H1 (cell line): ENCODE measurements around the gene SOX1. TPM values are rescaled to one million over a fixed set of nuclear protein-coding genes. Genes with fewer than 3 reads are reported as not detected.

Experiments used
- CTCF ChIA-PET: fragments of 300-600 bp; sonication (Branson Sonifier 250); formaldehyde crosslinking; loops from one replicate; lab custom pipeline; 2021; ENCODE audit not compliant: partially characterized antibody; lab: Charles Lee
- POLR2A ChIA-PET: fragments of 300-600 bp; sonication (Branson Sonifier 250); formaldehyde crosslinking; loops from one replicate; lab custom pipeline; 2021; ENCODE audit warnings: inconsistent platforms; ENCODE audit not compliant: partially characterized antibody; lab: Charles Lee
- DNase-seq, 2 experiments: peaks; one replicate each; pipeline versions ENCODE4 v3.0.0 to v3.0.0-alpha.2; 2010 to 2022; ENCODE audit warnings: low spot score in 2 of 2, low read depth in 1 of 2, mixed read lengths in 1 of 2
- FAIRE-seq: peaks from 2 replicates; lab custom pipeline; 2011; peaks lifted over from hg19 to GRCh38; lab: Jason Lieb, UNC
- H2AFZ ChIP-seq: 2 replicates; pipeline ENCODE4 v1.8.1; 2012; ENCODE audit warnings: low read length, inconsistent platforms
- H2AK5ac ChIP-seq: 2 replicates; pipeline ENCODE4 v1.6.1; 2013; ENCODE audit warnings: low read depth, low read length
- H2BK120ac ChIP-seq: replicated peaks from 2 replicates; pipeline ENCODE3; 2013; ENCODE audit warnings: low read depth, low read length, inconsistent platforms
- H2BK12ac ChIP-seq: 2 replicates; pipeline ENCODE4 v1.6.1; 2013; ENCODE audit warnings: low read depth, low read length
- H2BK15ac ChIP-seq: 2 replicates; pipeline ENCODE4 v1.6.1; 2013; ENCODE audit warnings: low read length
- H2BK20ac ChIP-seq: 2 replicates; pipeline ENCODE4 v1.6.1; 2013; ENCODE audit warnings: low read length
- H2BK5ac ChIP-seq: 2 replicates; pipeline ENCODE4 v1.6.1; 2013; ENCODE audit warnings: low read depth, low read length
- H3K14ac ChIP-seq: 2 replicates; pipeline ENCODE4 v1.6.1; 2013; ENCODE audit warnings: inconsistent platforms; ENCODE audit not compliant: insufficient read length
- H3K18ac ChIP-seq: 2 replicates; pipeline ENCODE4 v1.6.1; 2013; ENCODE audit warnings: low read length; ENCODE audit errors: extremely low read depth
- H3K23ac ChIP-seq: 2 replicates; pipeline ENCODE4 v1.6.1; 2013; ENCODE audit warnings: inconsistent platforms; ENCODE audit not compliant: insufficient read length
- H3K23me2 ChIP-seq: 2 replicates; pipeline ENCODE4 v1.6.1; 2013; ENCODE audit warnings: low read depth, low read length
- H3K27ac ChIP-seq: 2 replicates; pipeline ENCODE4 v1.6.1; 2011; ENCODE audit warnings: low read depth, low read length, inconsistent platforms
- H3K27me3 ChIP-seq, 4 experiments: replicated peaks in 1 of 4; 1 replicate in 1 of 4; 2 replicates in 3 of 4; pipeline versions ENCODE4 v1.6.1 to v1.8.1; 2011 to 2013; ENCODE audit warnings: low read length in 3 of 4, mild to moderate bottlenecking in 3 of 4, inconsistent platforms in 2 of 4, mixed read lengths in 2 of 4, moderate library complexity in 1 of 4; ENCODE audit not compliant: control insufficient read depth in 3 of 4, insufficient read depth in 3 of 4; ENCODE audit errors: extremely low read depth in 1 of 4
- H3K36me3 ChIP-seq, 4 experiments: 2 replicates each; pipeline versions ENCODE4 v1.6.1 to v1.8.1; 2011 to 2013; ENCODE audit warnings: mild to moderate bottlenecking in 4 of 4, low read length in 3 of 4, moderate library complexity in 2 of 4, control low read depth in 1 of 4, inconsistent platforms in 1 of 4; ENCODE audit not compliant: insufficient read depth in 4 of 4, control insufficient read depth in 2 of 4
- H3K4ac ChIP-seq: replicated peaks from 2 replicates; pipeline ENCODE3; 2013; ENCODE audit warnings: low read length, low read depth, mixed read lengths, inconsistent platforms; ENCODE audit not compliant: insufficient read length
- H3K4me1 ChIP-seq, 4 experiments: replicated peaks in 1 of 4; 1 replicate in 1 of 4; 2 replicates in 3 of 4; pipeline versions ENCODE4 v1.6.1 to v1.8.1; 2011 to 2013; ENCODE audit warnings: low read length in 3 of 4, inconsistent platforms in 2 of 4, mixed read lengths in 1 of 4; ENCODE audit not compliant: insufficient read depth in 4 of 4, control insufficient read depth in 3 of 4
- H3K4me2 ChIP-seq, 2 experiments: 2 replicates each; pipeline versions ENCODE4 v1.6.1 to v1.8.1; 2011 to 2013; ENCODE audit warnings: low read depth in 2 of 2, low read length in 2 of 2, control low read depth in 1 of 2, inconsistent platforms in 1 of 2, mild to moderate bottlenecking in 1 of 2; ENCODE audit not compliant: insufficient read depth in 1 of 2
- H3K4me3 ChIP-seq, 4 experiments: fragments of 200-600, 300-600 bp in 1 of 4; sonication (generic), shearing (Covaris generic), sonication (Bioruptor Twin) in 1 of 4; 2 replicates each; pipeline versions ENCODE4 v1.5.1 to v1.8.1; 2011 to 2016; ENCODE audit warnings: low read length in 4 of 4, low read depth in 3 of 4, control low read depth in 2 of 4, inconsistent platforms in 2 of 4, mild to moderate bottlenecking in 2 of 4, mixed read lengths in 1 of 4, moderate library complexity in 1 of 4; ENCODE audit not compliant: insufficient read depth in 2 of 4; ENCODE audit errors: extremely low read depth in 1 of 4
- H3K56ac ChIP-seq: replicated peaks from 2 replicates; pipeline ENCODE3; 2013; ENCODE audit warnings: low read depth, mild to moderate bottlenecking, mixed read lengths, low read length, inconsistent platforms; ENCODE audit not compliant: insufficient read length
- H3K79me1 ChIP-seq: 2 replicates; pipeline ENCODE4 v1.6.1; 2013; ENCODE audit warnings: low read depth, low read length, control low read depth
- H3K79me2 ChIP-seq, 2 experiments: 2 replicates each; pipeline versions ENCODE4 v1.6.1 to v1.8.1; 2012 to 2013; ENCODE audit warnings: low read length in 2 of 2, mild to moderate bottlenecking in 2 of 2, inconsistent platforms in 1 of 2; ENCODE audit not compliant: insufficient read depth in 2 of 2, control insufficient read depth in 1 of 2
- H3K9ac ChIP-seq, 4 experiments: replicated peaks in 1 of 4; 1 replicate in 1 of 4; 2 replicates in 3 of 4; pipeline versions ENCODE4 v1.6.1 to v1.8.1; 2011 to 2013; ENCODE audit warnings: low read depth in 3 of 4, low read length in 3 of 4, control low read depth in 2 of 4, mild to moderate bottlenecking in 2 of 4, moderate library complexity in 2 of 4, inconsistent platforms in 1 of 4; ENCODE audit errors: extremely low read depth in 1 of 4
- H3K9me3 ChIP-seq, 2 experiments: 2 replicates each; pipeline versions ENCODE4 v1.6.1 to v1.8.1; 2012 to 2013; ENCODE audit warnings: mild to moderate bottlenecking in 2 of 2, moderate library complexity in 2 of 2, control low read depth in 1 of 2, inconsistent platforms in 1 of 2, low read depth in 1 of 2, low read length in 1 of 2, mixed read lengths in 1 of 2; ENCODE audit not compliant: insufficient read depth in 2 of 2
- H4K20me1 ChIP-seq, 2 experiments: replicated peaks in 1 of 2; 2 replicates each; pipeline versions ENCODE3 to v1.8.1; 2011 to 2013; ENCODE audit warnings: inconsistent platforms in 2 of 2, low read length in 2 of 2, mild to moderate bottlenecking in 1 of 2; ENCODE audit not compliant: insufficient read depth in 2 of 2, control insufficient read depth in 1 of 2
- H4K5ac ChIP-seq: 2 replicates; pipeline ENCODE4 v1.6.1; 2013; ENCODE audit warnings: low read length, low read depth, mixed read lengths, inconsistent platforms; ENCODE audit not compliant: insufficient read length
- H4K8ac ChIP-seq: 2 replicates; pipeline ENCODE4 v1.8.0; 2013; ENCODE audit warnings: mild to moderate bottlenecking, moderate library complexity, low read length, inconsistent platforms; ENCODE audit not compliant: insufficient read depth; ENCODE audit errors: extremely low read depth
- H4K91ac ChIP-seq: replicated peaks from 2 replicates; pipeline ENCODE3; 2013; ENCODE audit warnings: low read length, mixed read lengths, inconsistent platforms; ENCODE audit not compliant: insufficient read length
- ASH2L ChIP-seq: fragments of 200-600, 300-600 bp; sonication (generic); IDR thresholded peaks from one replicate; pipeline ENCODE4 v1.7.1; 2017; ENCODE audit warnings: low read length
- CBX8 ChIP-seq: fragments of 300-800, 300-1000 bp; sonication (generic); IDR thresholded peaks from 2 replicates; pipeline ENCODE4 v1.7.1; 2016; ENCODE audit warnings: low read depth, low read length, borderline replicate concordance
- KDM1A ChIP-seq: fragments of 200-600, 300-600 bp; sonication (generic); IDR thresholded peaks from 2 replicates; pipeline ENCODE4 v1.7.1; 2016; ENCODE audit warnings: mild to moderate bottlenecking, low read length, borderline replicate concordance
- MAX ChIP-seq: IDR thresholded peaks from 2 replicates; pipeline ENCODE4 v1.6.1; 2012; ENCODE audit warnings: inconsistent platforms
- RFX5 ChIP-seq: IDR thresholded peaks from 2 replicates; pipeline ENCODE4 v1.6.1; 2011; ENCODE audit warnings: low read depth, low read length, improper control_type of control experiment, borderline replicate concordance
- WGBS, 2 experiments: shearing (Covaris generic) in 1 of 2; methylation state at CpG; one replicate each; pipeline versions ENCODE4 v1.1.6 to v1.1.7; 2013 to 2015; ENCODE audit warnings: low lambda C conversion rate in 2 of 2, mixed read lengths in 2 of 2, inconsistent platforms in 1 of 2, low coverage in 1 of 2, missing lambda C conversion rate in 1 of 2; ENCODE audit not compliant: insufficient replicate concordance in 2 of 2, insufficient coverage in 1 of 2, insufficient read length in 1 of 2; ENCODE audit errors: extremely low coverage in 1 of 2, missing lambda C conversion rate in 1 of 2; 5-methylcytosine and 5-hydroxymethylcytosine counted together
- polyA plus RNA-seq, 7 experiments: library from polyadenylated mRNA; depleted of rRNA in 3 of 7; stranded (reverse) in 5 of 7; unstranded in 2 of 7; fragments of >200 nt in 5 of 7; fragments of 200-250 nt in 2 of 7; gene quantifications; 1 replicate in 5 of 7; 2 replicates in 1 of 7; 4 replicates in 1 of 7; pipeline versions ENCODE4 v1.2.1 to v1.2.3, GENCODE V29; 2011 to 2013; ENCODE audit warnings: missing spikeins in 2 of 7, mixed read lengths in 2 of 7
- total RNA-seq: library from RNA; stranded (reverse); fragmentation: NEBNext Ultra II Directional; extraction: Animal tissue kit (Norgen Biotek cat#: 25700); gene quantifications from 2 replicates; pipeline ENCODE4 v1.2.1, GENCODE V29; 2021

Gene SOX1
- total and polyA plus RNA-seq, 2 of the 8 experiments (the other 6 are each of a cell fraction or from before 2014, with no cell fraction given): 0.03 to 0.09 TPM

GRCh38 chr13:112103260-112103838, 36.4 kb downstream of the SOX1 start:
- TF ChIP-seq CBX8: no peak
- no peak for TF ChIP-seq RFX5
- no peak for TF ChIP-seq KDM1A
- no peak for TF ChIP-seq ASH2L
- peak; percentile 22; the same call in 1 of the 2 replicates for TF ChIP-seq MAX
- Histone ChIP-seq H3K27ac (no peak overlapping the region), H3K4me3 (peak overlapping the region in 3 of 4 experiments; percentile 5 to 62 (median 19); a peak in 3 of 8 replicates), H4K8ac (peak overlapping the region; percentile 81; the same call in 1 of the 2 replicates), H2BK5ac (peak overlapping the region; percentile 57; the same call in 1 of the 2 replicates), H3K79me1 (no peaks in the 10 kb centered on the region), H3K14ac (no peak overlapping the region), H4K91ac (no peak overlapping the region), H2AK5ac (no peak overlapping the region), H2BK120ac (no peak overlapping the region), H3K4me2 (peak overlapping the region; percentile 56 to 93), H4K20me1 (no peaks in the 10 kb centered on the region), H3K23ac (no peak overlapping the region), H3K4me1 (peaks cover 0 to 33% (median 14%) of the 10 kb centered on the region in 4 experiments; a peak in 6 of 7 replicates), H2BK20ac (no peak overlapping the region), H3K4ac (no peak overlapping the region), H3K23me2 (peaks cover 24% of the 10 kb centered on the region), H3K9me3 (no peaks in the 10 kb centered on the region), H3K36me3 (no peaks in the 10 kb centered on the region), H3K18ac (peak overlapping the region; percentile 54; the same call in 1 of the 2 replicates), H3K56ac (no peak overlapping the region), H3K27me3 (peaks cover 31 to 74% (median 66%) of the 10 kb centered on the region in 4 experiments), H4K5ac (no peak overlapping the region), H2BK12ac (peak overlapping the region; percentile 72), H2AFZ (no peak overlapping the region), H2BK15ac (no peak overlapping the region), H3K9ac (no peak overlapping the region; a peak in 1 of 7 replicates), H3K79me2 (no peaks in the 10 kb centered on the region)
- 34% methylated on average over 12 of the region's 19 CpGs; no CpG with 5 or more reads in 1 of the 2 experiments for WGBS, 2 experiments
- POLR2A ChIA-PET: interaction anchor here (1.4 to 1.9 kb wide), 2 partner anchors 24 to 29 kb away, joined by 3 to 4 read pairs; no protein-coding TSS in a partner anchor
- FAIRE-seq (no peak), DNase-seq (peak in 1 of 2 experiments; percentile 52)
- CTCF ChIA-PET: interaction anchor here (0.6 to 1.8 kb wide), 8 partner anchors 14 to 597 kb away, joined by 3 to 14 read pairs (median 4); no protein-coding TSS in a partner anchor
